ENCODE measurements around the gene RASA2. TPM values are rescaled to one million over a fixed set of nuclear protein-coding genes. Genes with fewer than 3 reads are reported as not detected.
"Not testable (repeated sequence)": the region's sequence is repeated elsewhere in the genome, so short reads cannot be mapped to it uniquely, and the experiment has no call there.

RASA2 gene
- total RNA-seq, 1 experiment from 2014 or later = 14.5 TPM

- no peaks in the 10 kb centered on the region for H3K9me3 ChIP-seq (ENCODE audit: control insufficient read depth, insufficient read depth, low read depth, low read length)
- ATAC-seq (no peak), DNase-seq (ENCODE audit: low read depth, low spot score) (no peak)
- CTCF ChIA-PET = no interaction called here
- in situ Hi-C loops (cut with HindIII; ENCODE audit: low pct_unique_long_range_greater_than_20kb, low sequenced_read_pairs) = no loop called here
- H3K4me1 ChIP-seq (ENCODE audit: control insufficient read depth, insufficient read depth, low read length) = no peaks in the 10 kb centered on the region
- H3K36me3 ChIP-seq (ENCODE audit: control insufficient read depth, insufficient read depth, low read length) = no peaks in the 10 kb centered on the region
- intact Hi-C loops (cut with micrococcal nuclease; ENCODE audit: unreplicated experiment) = no loop called here
- H3K27me3 ChIP-seq (ENCODE audit: control insufficient read depth, insufficient read depth, low read length) = no peaks in the 10 kb centered on the region
- no peak for TF ChIP-seq POLR2AphosphoS5 (IDR thresholded peaks at IDR 0.05; ENCODE audit: low read depth, low read length)
- no peak for TF ChIP-seq SIN3A (IDR thresholded peaks at IDR 0.05; ENCODE audit: borderline replicate concordance, insufficient read depth, low read depth, low read length)
- TF ChIP-seq REST (IDR thresholded peaks at IDR 0.05; ENCODE audit: insufficient read depth in 1 of 2, low read depth in 2 of 2, low read length in 1 of 2) = no peak
- no peak for TF ChIP-seq CTCF (IDR thresholded peaks at IDR 0.05)
- TF ChIP-seq TCF7L2 (IDR thresholded peaks at IDR 0.05; ENCODE audit: low read depth, low read length) = no peak
- no TSS peak for BruUV-seq (replicated peaks)
- H3K4me3 ChIP-seq (ENCODE audit: low read depth in 2 of 2, low read length in 2 of 2) = no peak overlapping the region
- H3K27ac ChIP-seq (ENCODE audit: low read length) = no peak overlapping the region
- POLR2A ChIA-PET = no interaction called here
Measured at GRCh38 chr3:141532609-141533008, 45.8 kb downstream of the RASA2 start.

- POLR2A ChIA-PET = interaction anchor here (0.6 kb wide), 1 partner anchor 1095 kb away, joined by 6 read pairs; no protein-coding TSS in a partner anchor
- H3K27ac ChIP-seq (ENCODE audit: low read length); DNase-seq (ENCODE audit: low read depth, low spot score); H3K9me3 ChIP-seq (ENCODE audit: control insufficient read depth, insufficient read depth, low read depth, low read length); H3K27me3 ChIP-seq (ENCODE audit: control insufficient read depth, insufficient read depth, low read length); H3K4me3 ChIP-seq (ENCODE audit: low read depth in 2 of 2, low read length in 2 of 2); ATAC-seq; BruUV-seq (replicated peaks); H3K4me1 ChIP-seq (ENCODE audit: control insufficient read depth, insufficient read depth, low read length); CTCF ChIA-PET; intact Hi-C loops (cut with micrococcal nuclease; ENCODE audit: unreplicated experiment); H3K36me3 ChIP-seq (ENCODE audit: control insufficient read depth, insufficient read depth, low read length); in situ Hi-C loops (cut with HindIII; ENCODE audit: low pct_unique_long_range_greater_than_20kb, low sequenced_read_pairs): not testable (repeated sequence)
Measured at GRCh38 chr3:141536017-141536416, 49.2 kb downstream of the RASA2 start.

GRCh38 chr3:141537856-141538255 lies 51.0 kb downstream of the RASA2 start:
- in situ Hi-C loops (cut with HindIII; ENCODE audit: low pct_unique_long_range_greater_than_20kb, low sequenced_read_pairs) = no loop called here

More at GRCh38 chr3:141537856-141538255, 51.0 kb downstream of the RASA2 start:
- Histone ChIP-seq H3K27ac (ENCODE audit: low read length) (no peak overlapping the region), H3K9me3 (ENCODE audit: control insufficient read depth, insufficient read depth, low read depth, low read length) (no peaks in the 10 kb centered on the region), H3K4me3 (ENCODE audit: low read depth in 2 of 2, low read length in 2 of 2) (no peak overlapping the region), H3K27me3 (ENCODE audit: control insufficient read depth, insufficient read depth, low read length) (no peaks in the 10 kb centered on the region), H3K4me1 (ENCODE audit: control insufficient read depth, insufficient read depth, low read length) (no peaks in the 10 kb centered on the region), H3K36me3 (ENCODE audit: control insufficient read depth, insufficient read depth, low read length) (no peaks in the 10 kb centered on the region)
- POLR2A ChIA-PET = no interaction called here
- TF ChIP-seq SIN3A (IDR thresholded peaks at IDR 0.05; ENCODE audit: borderline replicate concordance, insufficient read depth, low read depth, low read length) (no peak), TCF7L2 (IDR thresholded peaks at IDR 0.05; ENCODE audit: low read depth, low read length) (no peak), POLR2AphosphoS5 (IDR thresholded peaks at IDR 0.05; ENCODE audit: low read depth, low read length) (no peak), CTCF (IDR thresholded peaks at IDR 0.05) (no peak), REST (IDR thresholded peaks at IDR 0.05; ENCODE audit: insufficient read depth in 1 of 2, low read depth in 2 of 2, low read length in 1 of 2) (no peak)
- intact Hi-C loops (cut with micrococcal nuclease; ENCODE audit: unreplicated experiment) = no loop called here
- ATAC-seq (no peak), DNase-seq (ENCODE audit: low read depth, low spot score) (no peak)
- CTCF ChIA-PET = no interaction called here
- BruUV-seq (replicated peaks) = no TSS peak
